Measurements from ENCODE around the gene WDR86.

DNA sequence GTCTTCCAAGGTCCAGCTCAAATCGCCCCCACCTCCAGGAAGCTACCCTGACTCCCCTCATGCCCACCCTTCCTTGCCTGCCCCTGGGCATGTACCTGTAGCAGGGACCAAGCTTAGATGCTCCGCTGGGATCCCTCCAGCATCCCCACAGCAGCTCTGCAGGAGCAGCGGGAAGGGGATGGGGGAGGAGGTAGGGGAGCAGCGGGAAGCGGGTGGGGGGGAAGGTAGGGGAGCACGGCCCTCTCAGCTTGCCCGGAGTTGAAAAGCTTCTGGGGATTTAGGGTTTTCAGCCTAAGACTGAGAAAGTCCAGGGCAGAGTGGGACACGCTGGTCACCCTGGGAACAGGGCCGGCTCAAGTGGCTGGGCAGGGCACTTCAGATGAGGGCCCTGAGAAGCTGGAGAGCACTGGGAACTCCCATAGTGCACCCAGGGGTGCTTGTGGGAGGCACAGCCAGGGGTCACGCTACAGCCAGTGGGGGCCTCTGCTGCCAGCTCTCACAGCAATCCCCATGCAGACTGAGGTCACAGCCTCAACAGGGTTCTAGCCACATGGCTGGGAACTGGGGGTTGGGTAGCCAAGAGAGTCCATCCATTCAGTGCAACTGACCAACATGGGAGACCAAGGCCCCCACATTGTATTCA is 13.4 kb downstream of the WDR86 start:
- TF ChIP-seq, protein P1, sequence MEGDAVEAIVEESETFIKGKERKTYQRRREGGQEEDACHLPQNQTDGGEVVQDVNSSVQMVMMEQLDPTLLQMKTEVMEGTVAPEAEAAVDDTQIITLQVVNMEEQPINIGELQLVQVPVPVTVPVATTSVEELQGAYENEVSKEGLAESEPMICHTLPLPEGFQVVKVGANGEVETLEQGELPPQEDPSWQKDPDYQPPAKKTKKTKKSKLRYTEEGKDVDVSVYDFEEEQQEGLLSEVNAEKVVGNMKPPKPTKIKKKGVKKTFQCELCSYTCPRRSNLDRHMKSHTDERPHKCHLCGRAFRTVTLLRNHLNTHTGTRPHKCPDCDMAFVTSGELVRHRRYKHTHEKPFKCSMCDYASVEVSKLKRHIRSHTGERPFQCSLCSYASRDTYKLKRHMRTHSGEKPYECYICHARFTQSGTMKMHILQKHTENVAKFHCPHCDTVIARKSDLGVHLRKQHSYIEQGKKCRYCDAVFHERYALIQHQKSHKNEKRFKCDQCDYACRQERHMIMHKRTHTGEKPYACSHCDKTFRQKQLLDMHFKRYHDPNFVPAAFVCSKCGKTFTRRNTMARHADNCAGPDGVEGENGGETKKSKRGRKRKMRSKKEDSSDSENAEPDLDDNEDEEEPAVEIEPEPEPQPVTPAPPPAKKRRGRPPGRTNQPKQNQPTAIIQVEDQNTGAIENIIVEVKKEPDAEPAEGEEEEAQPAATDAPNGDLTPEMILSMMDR (IDR thresholded peaks at IDR 0.05; ENCODE audit: low read depth, low read length, poor library complexity, severe bottlenecking): no peak
- no peak for TF ChIP-seq EZH2phosphoT487 (IDR thresholded peaks at IDR 0.05; ENCODE audit: borderline replicate concordance, low read length)

Measured in DOHH2 (cell line).